Activated T-cell treated with anti-CD3 and anti-CD28 coated beads for 4 hours (primary cell): ENCODE results near the gene UQCRHL.
"Not testable (repeated sequence)": the region's sequence is repeated elsewhere in the genome, so short reads cannot be mapped to it uniquely, and the experiment has no call there.

Source experiments
- DNase-seq: peaks from one replicate; pipeline ENCODE4 v3.0.0-alpha.2; 2020

UQCRHL gene

DNA sequence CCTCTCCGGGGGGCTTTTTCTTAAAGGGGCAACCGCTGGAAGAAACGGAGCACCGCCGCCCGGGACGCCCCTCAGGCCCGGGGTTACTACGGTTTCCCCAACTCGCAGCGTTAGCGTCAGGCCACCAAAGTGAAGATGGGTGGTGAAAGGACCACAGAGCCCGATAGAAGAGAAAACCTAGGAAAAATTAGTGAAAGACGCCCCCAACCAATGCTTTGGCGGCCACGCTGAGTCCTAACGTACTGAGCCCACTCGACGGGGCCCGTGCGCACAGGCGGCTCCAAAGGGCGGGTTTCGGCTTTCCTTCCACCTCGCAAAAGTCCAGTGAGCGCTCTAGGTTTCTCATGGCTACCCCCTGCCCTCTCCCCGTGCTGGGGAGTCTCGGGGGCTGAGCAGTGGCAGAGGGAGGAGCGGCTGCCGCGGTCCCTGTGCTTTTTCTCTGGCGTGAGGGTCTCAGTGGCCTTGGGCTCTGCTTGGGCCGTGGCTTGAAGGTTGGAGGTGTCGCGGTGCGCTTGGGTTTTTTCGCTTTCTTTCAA is 27.8 kb upstream of the UQCRHL start:
- DNase-seq = peak; percentile 42

DNA sequence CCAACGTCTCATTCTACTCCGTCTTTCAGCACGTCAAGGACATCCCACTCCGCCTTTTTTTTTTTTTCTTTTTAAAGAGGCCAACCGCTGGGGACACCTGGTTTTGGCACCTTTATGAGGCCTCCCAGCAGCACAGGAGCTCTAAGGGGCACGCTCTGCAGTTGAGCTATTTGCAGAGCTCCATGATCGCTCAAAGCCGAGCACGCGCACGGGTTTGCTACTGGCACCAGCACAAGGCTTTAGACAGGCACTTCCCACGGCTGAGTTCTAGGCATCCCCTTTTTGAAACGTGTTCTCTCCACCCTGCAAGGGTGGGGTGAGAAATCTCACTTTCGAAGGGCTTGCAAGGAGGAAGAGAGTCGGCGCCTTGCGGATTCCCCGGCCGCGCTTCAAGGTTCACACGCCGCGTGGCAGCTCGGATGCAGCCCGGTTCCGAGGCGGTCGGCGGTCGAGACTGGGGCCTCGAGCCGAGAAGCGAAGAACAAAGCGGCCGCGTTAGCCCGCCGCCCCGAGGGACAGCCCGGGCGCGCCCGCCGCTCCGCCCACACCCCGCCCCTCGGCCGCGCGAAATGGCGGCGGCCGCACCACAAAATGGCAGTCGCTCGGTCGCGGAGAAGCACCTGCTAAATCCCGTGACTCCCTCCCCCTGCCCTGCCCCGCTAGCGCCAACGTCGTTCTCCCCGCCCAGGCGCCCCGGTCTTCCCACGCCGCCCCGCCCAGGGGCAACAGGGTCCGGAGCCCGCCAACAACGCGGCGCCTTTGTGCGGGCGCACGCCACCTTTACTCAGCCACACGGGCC is 27.2 kb upstream of the UQCRHL start:
- peak; percentile 83 for DNase-seq

DNA sequence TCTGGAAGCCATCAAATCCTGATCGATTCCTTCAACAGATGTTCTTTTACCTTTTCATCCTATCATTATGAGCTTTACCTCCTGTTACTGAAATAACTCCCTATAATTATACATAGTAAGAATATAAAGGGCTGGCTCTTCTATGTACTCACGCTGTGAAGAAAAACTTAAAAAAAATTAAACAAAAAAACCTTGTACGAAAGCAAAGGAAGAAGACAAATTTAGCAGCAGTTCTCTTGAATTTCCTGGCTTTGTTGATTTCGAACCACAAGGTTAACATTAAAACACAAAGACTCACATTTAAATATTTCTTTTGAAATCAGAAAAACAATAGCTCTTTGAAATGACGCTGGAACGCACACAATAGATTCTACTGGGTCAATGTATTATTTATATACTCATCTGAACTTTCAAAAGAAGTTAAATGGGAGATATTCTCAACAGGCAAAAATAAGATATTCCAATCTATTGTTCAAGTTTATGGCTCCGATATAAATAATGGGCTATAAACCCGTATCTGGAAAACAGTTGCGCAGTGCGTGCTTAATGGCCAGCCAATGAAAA is 26.5 kb upstream of the UQCRHL start:
- DNase-seq = no peak

DNA sequence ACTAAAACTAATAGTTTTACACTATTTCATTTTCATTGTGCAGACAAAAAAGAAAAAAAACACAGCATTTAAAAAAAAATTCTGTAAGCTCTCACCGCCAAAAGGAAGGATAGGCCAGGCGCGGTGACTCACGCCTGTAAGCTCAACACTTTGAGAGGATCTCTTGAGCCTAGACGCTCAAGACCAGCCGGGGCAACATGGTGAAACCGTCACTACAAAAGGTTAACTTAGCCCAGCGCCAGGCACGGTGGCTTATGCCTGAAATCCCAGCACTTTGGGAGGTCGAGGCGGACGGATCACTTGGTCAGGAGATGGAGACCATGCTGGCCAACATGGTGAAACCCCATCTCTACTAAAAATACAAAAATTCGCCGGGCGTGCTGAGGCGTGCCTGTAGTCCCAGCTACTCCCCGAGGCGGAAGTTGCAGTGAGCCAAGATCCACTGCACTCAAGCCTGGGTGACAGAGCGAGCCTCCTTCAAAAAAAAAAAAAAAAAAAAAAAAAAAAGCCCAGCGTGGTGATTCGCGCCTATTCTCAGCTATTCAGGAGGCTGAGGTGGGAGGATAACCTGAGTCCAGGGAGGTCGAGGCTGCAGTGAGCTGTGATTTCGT is 25.7 kb upstream of the UQCRHL start:
- DNase-seq = peak; percentile 38

DNA sequence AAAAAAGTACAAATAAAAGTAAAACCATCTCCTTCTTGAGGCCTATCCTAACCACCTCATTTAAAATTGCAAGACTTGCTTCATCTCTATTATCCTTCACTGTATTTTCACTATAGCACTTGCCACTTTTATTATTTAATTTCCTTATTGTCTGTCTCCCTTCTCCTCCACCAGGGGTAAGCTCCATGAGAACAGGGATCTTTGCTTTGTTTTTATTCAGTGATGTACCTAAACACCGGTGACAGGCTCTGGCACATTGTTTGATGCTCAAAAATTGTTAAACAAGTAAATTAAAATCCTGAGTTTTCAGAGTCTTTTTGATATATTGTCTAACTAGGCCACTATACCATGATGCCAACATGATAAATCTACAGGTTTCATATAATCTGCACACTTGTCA is 22.8 kb upstream of the UQCRHL start:
- DNase-seq = no peak

DNA sequence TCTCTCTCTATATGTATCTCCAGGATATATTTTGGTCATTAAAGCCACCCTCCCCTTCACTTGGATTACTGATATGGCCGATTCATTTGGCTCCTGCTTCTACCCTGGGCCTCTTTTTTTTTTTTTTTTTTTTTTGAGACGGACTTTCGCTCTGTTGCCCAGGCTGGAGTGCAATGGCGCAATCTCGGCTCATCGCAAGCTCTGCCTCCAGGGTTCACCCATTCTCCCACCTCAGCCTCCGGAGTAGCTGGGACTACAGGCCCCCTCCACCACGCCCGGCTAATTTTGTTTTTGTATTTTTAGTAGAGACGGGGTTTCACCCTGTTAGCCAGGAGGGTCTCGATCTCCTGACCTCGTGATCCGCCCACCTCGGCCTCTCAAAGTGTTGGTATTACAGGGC is 21.5 kb upstream of the UQCRHL start:
- not testable (repeated sequence) for DNase-seq

DNA sequence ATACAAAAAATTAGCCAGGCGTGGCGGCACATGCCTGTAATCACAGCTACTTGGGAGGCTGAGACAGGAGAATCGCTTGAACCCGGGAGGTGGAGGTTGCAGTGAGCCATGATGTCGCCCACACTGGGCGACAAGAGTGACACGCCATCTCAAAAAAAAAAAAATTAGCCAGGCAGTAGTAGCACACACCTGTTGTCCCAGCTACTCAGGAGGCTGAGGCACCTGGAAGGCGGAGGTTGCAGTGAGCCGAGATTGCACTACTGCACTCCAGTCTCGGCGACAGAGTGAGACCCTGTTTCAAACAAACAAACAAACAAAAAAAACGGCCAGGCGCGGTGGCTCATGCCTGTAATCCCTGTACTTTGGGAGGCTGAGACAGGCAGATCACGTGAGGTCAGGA is 20.1 kb upstream of the UQCRHL start:
- not testable (repeated sequence) for DNase-seq

DNA sequence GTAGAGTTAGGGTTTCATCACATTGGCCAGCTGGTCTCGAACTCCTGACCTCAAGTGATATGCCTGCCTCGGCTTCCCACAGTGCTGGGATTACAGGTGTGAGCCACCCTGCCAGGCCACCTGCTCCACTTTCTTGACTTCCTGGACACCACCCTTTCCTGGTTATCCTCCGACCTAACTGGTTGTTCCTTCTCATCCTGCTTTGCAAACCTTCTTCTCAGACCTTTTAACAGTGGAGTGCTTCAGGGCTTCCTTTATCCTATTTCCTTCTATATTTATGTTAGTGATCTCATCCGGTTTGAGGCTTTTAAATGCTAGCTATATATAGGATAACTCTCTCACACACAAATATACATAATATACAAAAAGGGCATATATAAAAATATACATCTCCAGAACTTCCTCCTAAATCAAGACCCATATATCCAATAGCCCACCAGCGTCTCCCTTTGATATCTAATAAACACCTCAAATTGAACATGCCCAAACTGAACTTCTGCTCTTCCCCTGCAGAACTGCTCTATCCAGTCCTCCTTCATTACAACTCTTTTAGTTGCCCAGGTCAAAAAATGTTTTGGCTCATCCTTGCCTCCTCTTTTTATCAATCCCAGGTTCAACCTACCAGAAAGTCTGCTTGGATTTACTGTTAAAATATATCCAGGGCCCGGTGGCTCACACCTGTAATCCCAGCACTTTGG is 19.5 kb upstream of the UQCRHL start:
- DNase-seq = no peak

DNA sequence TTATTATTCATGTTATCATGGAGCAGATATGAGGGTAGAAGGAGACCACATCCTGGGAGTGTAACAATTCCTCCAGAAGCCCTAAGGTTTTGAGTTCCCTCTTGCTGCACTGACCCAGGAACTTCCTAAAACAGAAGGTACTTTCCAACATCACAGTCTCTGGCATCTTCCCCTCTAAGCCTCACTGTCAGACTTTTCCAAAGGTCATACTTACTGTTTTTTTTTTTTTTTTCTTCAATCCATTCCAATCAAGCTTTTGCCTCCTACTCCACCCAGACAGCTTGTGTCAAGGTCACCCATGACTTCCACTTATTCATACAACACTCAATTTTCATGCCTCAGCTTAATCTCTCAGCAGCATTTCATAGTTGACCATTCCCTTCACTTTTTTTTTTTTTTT is 18.4 kb upstream of the UQCRHL start:
- no peak for DNase-seq

DNA sequence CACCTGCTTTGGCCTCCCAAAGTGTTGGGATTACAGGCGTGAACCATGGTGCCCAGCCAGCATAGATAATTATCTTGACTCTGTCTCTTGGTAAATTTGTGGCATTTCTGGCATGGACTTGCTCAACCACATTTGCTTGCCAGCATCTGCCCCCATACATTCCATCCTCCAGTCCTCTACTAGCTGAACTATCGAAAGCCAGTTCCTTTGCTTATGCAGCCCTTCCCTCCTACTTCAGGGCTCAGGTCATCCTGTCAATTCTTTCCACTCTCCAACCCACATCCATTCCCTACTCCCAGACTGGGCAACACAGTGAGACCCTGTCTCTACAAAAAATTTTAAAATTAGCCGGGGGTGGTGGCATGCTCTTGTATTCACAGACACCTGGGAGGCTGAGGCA is 13.0 kb upstream of the UQCRHL start:
- no peak for DNase-seq

DNA sequence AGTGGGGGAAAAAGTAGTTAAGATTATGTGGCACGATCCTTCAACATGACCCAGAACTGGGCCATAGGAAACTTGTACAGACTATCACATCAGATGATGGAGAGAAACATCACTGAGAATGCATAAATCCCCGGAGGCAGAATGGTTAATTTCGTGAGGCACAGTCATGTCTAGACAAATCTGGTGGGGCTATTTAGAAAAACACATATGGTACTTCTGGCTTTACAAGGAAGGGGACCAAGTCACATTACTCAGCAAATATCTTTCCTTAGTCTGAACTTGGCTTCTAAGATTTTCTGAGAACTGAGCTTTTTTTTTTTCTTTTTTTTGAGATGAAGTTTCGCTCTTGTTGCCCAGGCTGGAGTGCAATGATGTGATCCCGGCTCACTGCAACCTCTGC is 9.2 kb upstream of the UQCRHL start:
- DNase-seq = no peak

DNA sequence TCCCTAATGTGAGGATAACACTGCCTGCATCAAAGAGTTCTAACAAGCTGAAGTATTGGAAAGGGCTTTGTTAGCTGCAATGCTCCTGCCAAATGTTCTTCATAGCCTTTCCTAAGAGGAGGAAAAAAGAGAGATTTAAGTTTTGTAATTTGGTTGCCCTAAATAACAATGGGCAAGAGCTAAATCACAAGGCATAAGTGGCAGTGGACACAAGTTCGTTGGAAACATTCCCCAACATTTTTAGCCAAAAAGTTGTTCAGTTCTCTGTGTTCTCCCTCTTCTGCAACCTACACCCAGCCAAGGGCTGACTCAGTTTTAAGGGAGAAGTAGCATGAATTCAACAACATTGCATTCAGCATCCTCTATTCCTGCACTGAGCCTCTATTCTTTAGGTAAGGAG is 2.6 kb upstream of the UQCRHL start:
- no peak for DNase-seq

DNA sequence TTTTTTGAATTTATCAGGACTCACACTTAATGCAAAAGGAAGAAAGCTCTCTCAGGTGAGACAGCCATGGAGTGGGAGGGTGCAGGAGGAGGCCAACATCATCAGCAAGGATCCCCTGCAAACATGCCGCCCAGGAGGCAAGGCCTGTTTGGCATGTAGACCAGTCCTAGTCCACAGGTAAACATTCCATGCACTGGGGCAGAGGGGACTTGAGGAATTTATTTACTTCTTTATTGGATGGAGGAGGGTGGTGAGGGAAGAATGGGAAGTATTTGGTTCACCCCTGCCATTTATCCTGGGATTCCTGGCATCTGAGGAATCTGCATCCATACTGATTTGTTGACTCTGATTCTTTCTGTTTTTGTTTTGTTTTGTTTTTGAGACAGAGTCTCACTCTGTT is 1.5 kb upstream of the UQCRHL start:
- no peak for DNase-seq

DNA sequence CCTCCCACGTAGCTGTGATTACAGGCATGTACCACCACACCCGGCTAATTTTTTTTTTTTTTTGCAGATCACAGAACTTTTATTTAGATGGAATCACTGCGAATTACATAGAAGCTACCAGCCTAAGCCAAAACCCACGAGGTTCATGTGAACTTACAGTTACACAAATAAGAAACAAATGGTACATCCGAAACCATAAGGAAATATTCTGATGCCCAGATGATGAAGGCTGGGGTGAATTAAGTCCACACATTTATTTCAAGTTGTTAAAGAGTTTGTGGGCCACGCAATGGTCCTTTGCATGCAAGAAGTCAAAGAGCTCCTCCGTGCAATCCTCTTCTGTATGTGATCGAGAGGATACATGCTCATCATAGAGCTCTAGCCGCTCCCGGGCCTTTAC is 328 bp downstream of the UQCRHL start:
- no peak for DNase-seq

DNA sequence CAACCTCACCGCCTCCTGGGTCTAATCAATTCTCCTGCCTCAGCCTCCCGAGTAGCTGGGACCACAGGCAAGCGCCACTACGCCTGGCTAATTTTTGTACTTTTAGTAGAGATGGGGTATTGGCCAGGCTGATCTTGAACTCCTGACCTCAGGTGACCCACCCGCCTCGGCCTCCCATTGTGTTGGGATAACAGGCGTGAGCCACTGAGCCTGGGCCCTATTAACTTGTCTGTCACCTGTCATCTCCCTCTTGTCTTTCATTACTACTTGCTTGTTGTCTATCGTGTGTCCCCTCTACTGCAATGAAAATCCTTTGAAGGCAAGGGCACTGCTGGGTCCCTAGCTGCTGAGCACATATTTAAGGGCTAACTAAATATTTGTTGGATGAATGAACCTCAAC is 3.4 kb downstream of the UQCRHL start:
- no peak for DNase-seq

DNA sequence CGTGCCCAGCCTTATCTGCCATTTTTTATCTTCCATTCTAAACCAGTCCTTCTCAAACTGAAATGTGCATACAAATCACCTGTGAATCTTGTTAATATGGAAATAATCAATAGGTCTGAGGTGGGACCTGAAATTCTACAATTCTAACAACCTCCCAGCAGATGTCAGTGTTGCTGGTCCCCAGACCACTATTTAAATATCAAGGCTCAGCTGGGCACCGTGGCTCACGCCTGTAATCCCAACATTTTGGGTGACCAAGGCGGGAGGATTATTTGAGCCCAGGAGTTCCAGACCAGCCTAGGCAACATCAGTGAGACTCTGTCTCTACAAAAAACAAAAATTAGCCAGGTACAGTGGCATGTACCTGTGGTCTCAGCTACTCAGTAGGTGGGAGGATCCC is 4.1 kb downstream of the UQCRHL start:
- DNase-seq = no peak

DNA sequence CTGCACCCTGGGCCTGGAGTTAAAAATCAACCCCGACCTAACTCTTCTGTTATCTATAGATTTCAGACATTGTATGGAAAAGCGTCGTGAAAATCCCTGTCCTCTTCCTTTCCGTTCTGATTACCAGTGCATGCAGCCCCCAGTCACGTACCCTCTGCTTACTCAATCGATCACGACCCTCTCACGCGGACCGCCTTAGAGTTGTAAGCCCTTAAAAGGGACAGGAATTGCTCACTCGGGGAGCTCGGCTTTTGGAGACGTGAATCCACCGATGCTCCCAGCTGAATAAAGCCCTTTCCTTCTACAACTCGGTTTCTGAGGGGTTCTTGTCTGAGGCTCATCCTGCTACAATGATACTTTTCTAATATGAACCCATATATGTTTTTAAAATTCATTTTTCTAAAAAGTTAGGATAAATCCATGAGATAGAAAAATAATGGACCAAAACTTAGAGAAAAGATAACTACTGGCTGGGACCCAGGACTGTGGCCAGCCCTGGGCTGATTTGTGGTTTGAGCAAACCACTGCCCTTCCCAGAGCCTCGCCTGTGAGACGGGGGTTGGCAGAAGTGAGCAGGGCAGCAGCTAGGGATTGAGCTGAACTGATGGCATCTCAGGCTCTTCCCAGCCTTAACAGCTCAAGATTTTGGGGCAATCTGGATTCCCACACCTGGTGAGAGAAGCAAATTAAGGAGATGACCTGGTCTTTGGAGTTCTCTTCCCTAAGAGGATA is 5.0 kb downstream of the UQCRHL start:
- DNase-seq = no peak

DNA sequence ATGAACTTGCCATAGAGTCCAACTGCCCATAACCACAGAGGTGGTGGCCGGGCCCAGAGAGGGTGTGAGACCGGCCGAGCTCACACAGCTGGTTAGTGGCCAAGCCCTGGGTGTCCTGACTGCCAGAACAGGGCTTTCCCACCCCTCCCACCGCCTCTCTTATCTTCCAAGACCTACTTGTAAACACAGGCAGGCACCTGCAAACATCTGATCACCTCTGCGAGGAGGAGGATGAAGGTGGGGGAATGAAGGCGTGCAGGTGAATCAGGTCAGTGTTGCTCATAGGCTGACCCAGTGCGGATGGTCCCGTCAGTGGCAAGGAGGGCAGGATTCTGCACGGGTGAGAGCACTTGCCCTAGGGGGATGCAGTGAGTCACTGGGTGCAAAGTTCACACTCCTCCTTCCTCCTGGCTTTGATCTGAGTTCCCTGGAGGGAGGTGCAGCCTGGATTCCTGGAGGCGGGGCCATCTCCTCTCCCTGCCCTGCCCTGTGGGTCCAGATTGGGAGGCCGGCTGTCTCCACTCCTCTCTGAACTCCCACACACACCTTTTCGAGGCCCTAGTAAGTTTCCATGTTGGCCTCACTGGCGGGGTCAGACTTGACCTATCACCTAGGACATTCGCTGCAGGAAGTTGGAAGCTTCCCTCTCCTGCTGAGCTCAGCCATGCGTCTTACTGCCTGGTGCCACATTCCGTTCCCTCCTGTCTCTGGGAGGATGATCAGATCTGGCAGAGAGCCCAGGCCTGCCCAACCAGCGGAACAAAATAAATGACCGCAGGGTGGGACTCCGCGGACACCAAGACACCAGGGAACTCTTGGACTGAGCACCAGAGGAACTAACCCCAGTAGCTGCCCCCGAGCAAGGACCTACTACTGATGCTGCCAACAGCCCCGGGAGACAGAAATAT is 7.3 kb downstream of the UQCRHL start:
- DNase-seq = no peak

DNA sequence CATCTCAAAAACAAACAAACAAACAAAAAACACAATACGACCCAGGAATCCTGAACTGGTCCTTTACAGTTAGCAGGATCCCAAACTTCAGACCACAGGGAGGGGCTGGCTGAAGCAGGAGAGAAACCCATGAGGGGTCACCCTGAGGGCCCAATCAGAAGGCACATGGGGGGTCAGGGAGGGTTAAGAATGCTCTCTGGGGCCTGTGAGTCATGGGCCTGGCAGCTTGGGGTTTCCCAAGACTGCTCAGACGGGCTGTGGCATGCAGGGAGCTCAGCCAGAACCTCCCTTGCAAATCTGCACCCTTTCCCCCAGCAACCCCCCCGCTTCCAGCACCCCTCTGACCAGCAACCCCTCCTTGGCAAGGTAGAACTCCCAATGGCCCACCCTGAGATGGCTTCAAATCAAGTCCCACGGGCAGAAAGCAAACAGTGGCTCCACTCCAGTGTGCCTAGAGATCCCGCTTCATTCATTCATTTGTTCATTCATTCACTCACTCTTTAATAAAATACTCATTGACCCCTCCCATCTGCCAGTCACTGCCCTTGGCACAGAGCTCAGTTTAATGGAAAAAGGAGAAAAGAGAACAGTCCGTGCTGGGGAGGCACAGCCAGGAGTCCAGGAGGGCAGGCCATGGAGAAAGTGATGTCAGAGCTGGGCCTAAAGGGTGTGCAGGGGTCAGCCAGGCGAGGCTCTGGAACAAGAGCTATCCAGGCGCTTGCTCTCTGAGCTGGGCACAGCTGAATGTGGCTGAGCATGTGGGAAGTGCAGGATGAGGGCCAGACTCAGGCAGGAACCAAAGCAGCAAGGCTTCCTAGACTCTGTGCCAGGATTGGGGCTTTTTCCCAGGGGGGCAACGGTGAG is 8.2 kb downstream of the UQCRHL start:
- DNase-seq = no peak

DNA sequence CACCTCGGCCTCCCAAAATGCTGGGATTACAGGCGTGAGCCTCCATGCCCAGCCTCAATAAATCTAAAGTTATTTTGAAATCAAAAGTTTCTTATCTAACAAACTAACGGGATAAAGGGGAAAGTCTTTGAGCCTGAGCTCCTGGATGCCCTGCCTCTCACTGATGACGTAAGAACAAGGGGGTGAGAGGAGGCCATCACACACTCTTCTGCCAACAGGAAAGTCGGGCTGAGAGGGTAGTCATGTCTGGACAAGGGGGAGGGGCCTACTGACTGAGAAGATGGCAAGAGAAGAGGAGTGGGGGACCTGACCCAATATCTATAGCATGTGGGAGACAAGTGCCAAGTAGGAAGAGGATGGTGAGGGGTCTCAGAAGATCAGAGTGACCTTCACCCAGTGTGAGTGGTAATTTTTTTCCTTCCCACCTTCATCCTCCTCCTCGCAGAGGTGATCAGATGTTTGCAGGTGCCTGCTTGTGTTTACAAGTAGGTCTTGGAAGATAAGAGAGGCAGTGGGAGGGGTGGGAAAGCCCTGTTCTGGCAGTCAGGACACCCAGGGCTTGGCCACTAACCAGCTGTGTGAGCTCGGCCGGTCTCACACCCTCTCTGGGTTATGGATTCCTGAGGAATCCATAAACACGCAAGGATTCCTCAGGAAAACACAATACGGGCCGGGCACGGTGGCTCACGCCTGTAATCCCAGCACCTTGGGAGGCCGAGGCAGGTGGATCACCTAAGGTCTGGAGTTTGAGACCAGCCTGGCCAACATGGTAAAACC is 9.6 kb downstream of the UQCRHL start:
- no peak for DNase-seq
